GM12892 (cell line): ENCODE measurements around the gene CASTOR2.
"Not testable (repeated sequence)": the region's sequence is repeated elsewhere in the genome, so short reads cannot be mapped to it uniquely, and the experiment has no call there.

Experiments used
- DNase-seq: peaks from one replicate; pipeline ENCODE4 v3.0.0; 2011; ENCODE audit not compliant: insufficient read length
- FAIRE-seq: peaks from 2 replicates; lab custom pipeline; 2011; peaks lifted over from hg19 to GRCh38; lab: Jason Lieb, UNC
- POLR2A ChIP-seq: IDR thresholded peaks from 2 replicates; pipeline ENCODE4 v1.6.1; 2011; ENCODE audit warnings: low read depth, low read length, control low read depth
- POLR2AphosphoS5 ChIP-seq: IDR thresholded peaks from 2 replicates; pipeline ENCODE4 v1.6.1; 2011; ENCODE audit warnings: low read depth, low read length, control low read depth
- TAF1 ChIP-seq: IDR thresholded peaks from 2 replicates; pipeline ENCODE4 v1.6.1; 2011; ENCODE audit warnings: low read depth, mild to moderate bottlenecking, control low read depth, low read length, borderline replicate concordance

Gene CASTOR2

DNA sequence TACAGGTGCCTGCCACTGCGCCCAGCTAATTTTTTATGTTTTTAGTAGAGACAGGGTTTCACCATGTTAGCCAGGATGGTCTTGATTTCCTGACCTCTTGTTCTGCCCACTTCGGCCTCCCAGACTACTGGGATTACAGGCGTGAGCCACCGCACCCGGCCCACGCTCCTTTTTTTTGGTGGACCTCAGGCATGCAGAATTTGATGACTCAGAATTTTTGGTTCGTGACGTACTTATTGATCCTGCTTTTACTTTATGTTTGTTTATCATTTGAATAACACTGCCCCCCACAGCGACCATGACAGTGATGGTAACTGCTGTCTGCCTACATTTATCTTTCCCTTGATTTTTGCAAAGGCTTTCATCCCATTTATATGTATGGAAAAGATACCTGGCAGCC lies 23.9 kb downstream of the CASTOR2 start:
- not testable (repeated sequence) for FAIRE-seq, DNase-seq

DNA sequence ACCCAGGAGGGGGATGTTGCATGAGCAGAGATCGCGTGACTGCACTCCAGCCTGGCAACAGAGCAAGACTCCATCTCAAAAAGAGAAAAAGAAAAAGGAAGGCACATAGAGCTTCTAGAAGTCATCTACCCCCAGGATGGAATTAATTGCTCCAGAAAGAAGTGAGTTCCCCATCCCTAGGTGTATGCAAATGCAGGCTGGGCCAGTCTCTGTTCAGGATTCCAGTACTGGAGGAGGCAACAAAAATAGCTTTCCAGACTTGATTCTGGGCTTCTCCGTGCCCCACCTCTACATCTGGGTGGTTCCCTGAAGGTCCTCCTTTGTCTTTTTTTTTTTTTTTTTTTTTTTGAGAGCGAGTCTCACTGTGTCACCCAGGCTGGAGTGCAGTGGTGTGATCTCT lies 28.6 kb downstream of the CASTOR2 start:
- FAIRE-seq: no peak
- no peak for TF ChIP-seq TAF1
- no peak for TF ChIP-seq POLR2A
- TF ChIP-seq POLR2AphosphoS5: no peak
- DNase-seq: no peak

DNA sequence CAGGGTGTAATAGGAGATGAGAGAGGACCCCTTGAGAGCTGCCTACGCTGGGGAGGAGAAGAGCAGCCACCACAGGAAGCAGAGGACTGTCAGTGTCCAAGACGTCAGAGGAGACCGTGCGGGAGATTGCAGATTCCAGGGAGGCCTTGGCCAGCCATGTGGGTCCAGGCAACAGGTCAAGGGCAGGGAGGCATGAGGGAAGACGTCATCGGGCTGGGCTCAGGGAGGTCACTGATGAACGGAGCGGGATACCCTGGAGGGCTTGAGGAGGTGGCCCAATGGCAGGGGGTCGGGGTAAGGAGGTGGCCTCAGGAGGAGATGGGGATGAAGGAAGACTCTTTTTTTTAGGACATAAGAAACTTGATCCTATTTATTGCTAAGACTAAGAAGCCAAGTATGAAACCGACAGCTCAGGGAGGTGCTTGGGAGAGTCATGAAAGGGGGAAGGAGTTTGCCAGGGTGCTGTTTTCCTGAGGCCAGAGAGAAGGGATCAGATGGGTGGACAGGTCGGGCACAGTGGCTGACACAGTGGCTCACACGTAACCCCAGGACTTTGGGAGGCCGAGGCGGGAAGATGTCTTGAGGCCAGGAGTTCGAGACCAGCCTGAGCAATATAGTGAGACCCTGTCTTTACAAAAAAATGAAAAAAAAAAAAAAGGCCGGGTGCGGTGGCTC lies 30.5 kb downstream of the CASTOR2 start:
- not testable (repeated sequence) for DNase-seq, FAIRE-seq

DNA sequence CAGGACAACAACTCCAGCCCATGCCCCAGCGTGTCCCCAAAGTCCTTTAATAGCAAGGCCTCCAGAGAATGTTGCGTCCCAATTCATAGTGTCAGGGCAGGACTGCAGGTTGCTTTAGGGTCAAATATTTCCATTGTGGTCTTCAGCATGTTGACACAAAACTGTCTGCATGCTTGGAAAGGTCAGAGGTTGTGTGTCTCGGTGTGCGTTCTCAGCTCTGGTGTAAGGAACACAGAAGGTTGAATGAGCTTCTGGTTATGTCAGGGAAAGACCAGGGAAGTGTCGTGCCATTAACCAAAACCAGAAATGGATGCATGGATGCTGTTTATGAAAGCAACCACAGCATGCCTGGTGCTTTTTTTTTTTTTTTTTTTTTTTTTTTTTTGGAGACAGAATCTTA lies 31.9 kb downstream of the CASTOR2 start:
- not testable (repeated sequence) for FAIRE-seq, DNase-seq

DNA sequence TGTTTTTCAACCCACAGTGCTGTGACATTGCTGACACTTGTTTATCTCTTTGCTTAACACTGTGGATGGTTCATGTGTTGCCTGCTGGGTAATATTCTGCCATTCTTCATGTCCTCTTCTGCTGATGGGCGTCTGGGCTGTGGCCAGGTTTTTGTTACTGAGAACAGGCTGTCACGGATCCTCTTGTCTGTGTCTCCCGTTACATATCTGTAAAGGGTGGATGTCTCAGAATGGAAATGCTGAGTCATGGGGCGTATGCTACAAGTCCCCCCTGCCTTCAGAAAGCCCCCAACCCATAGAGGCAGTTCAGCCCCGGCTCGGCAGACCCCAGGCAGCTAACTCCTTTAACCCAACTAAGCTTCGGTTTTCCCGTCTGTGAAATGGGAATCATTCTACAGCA lies 33.3 kb downstream of the CASTOR2 start:
- not testable (repeated sequence) for FAIRE-seq, DNase-seq

DNA sequence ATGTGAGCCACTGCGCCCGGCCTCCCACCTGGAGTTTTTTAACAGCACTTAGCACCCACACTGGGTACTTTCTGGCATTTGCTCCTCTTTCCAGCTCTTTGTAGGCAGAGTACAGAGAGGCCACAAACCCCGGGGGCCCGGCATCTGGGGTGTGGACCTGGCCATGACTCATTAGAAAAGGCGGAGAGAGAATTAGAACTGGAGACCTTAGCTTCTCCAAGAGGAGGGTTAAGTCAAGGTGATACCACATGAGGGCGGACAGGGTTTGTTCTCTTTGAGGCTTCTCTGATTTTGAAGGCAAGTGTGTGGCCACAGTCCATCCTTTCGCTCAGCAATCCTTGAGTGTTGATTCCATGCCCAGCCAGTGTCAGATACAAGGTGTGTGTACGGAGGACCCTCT lies 36.9 kb downstream of the CASTOR2 start:
- not testable (repeated sequence) for DNase-seq, FAIRE-seq

DNA sequence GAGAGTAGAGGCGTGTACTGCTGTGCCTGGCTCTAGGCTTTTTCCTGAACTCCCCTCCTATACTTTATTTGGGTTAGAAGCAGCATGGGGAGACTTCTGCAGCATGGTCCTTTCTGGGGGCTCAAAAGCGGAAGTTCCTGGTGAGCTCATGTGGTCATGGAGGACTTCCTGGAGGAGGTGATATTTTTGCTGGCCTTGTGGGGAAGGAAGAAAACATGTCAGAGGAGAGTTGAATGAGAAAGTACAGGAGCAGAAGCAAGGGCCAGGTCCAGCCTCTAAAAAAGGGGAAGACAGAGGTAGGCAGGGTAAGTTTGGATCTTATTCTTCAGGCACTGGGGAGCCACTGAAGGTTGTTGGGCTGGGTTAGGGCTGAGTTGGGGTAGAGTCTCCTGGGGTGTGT lies 45.5 kb downstream of the CASTOR2 start:
- TF ChIP-seq TAF1: no peak
- no peak for TF ChIP-seq POLR2AphosphoS5
- TF ChIP-seq POLR2A: no peak
- DNase-seq: no peak
- no peak for FAIRE-seq

DNA sequence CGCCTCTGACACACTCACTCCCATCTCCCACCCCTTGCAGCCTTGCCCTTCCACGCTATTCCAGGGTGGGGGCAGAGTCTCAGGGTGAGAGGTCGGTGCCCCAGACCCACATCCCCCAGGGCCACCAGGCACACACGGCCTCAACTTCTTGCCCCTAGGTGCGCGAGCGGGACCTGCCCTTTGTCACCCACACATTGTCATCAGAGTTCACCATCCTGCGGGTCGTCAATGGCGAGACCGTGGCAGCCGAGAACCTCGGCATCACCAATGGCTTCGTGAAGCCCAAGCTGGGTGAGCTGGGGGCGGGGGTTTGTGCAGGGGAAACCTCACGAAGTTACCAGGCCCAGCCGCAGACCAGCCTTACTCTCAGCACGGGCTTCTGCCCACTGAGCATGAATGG lies 53.3 kb downstream of the CASTOR2 start:
- DNase-seq (no peak), FAIRE-seq (no peak)
- TF ChIP-seq TAF1 (no peak), POLR2AphosphoS5 (no peak), POLR2A (no peak)

DNA sequence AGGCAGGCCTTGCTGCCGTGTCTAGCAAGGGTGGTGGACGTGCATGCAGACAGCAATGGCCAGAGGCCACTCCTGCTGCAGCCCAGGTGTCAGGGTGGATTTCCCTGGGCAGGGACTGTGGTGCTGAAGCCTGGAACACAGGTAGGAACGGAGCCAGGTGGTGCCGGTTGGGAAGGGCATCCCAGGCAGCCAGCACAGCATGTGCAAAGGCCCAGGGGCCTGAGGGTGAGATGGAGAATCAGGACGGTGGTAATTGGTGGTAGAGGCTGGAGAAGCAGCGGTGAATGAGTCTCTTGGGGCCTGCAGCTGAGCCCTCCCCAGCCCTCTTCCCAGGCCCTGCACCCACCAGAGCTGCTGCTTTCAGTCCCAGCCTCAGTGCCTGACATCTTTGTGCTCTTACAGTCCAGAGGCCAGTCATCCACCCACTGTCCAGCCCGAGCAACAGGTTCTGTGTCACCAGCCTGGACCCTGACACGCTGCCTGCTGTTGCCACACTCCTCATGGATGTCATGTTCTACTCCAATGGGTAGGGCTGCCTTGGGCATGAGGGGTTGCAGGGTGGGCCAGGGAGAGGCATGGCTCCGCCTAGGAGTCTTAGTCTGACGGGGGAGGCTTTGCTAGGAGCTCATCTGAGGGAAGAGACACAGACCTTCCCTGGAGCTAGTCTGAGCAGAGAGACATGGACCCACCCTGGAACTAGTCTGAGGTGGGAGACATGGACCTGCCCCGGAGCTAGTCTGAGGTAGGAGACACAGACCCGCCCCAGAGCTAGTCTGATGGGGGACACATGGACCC lies 54.3 kb downstream of the CASTOR2 start:
- TF ChIP-seq TAF1 (no peak), POLR2AphosphoS5 (no peak), POLR2A (no peak)
- no peak for FAIRE-seq
- no peak for DNase-seq

DNA sequence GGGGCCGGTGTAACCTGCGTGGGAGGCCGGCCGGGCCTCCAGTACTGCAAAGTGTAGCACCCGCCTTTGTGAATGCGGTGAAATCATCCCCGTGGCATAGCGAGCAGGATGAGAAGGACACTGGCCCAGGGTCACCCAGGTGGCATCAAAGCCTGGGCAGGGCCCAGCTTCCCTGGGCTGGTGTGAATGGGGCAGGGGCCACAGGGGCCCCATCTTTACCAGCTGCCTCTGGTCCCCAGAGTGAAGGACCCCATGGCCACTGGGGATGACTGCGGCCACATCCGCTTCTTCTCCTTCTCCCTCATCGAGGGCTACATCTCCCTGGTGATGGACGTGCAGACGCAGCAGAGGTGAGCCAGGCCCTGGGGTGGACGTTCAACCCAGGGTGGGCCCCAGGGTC lies 55.3 kb downstream of the CASTOR2 start:
- no peak for TF ChIP-seq POLR2A
- no peak for TF ChIP-seq POLR2AphosphoS5
- TF ChIP-seq TAF1: no peak
- DNase-seq: no peak
- FAIRE-seq: no peak

DNA sequence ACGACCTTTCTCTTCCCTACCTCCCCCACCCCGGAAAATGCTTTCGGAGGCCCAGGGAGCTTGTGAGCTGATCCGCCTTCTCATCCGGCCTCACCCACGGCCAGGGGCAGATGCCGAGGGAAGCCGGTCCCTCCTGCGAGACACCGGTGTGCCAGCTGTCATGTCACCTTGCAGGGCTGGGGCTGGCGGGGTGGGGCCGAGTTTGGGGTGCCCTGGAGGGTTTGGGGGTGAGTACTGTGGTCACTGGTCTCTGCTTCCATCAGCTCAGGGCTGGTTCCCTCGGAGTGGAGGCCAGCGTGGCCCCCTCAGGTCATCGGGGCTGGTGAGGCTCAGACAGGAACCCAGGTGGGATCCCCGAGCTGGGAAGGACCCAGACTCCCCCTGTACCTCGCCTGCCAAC lies 60.4 kb downstream of the CASTOR2 start:
- TF ChIP-seq TAF1: no peak
- no peak for TF ChIP-seq POLR2A
- no peak for TF ChIP-seq POLR2AphosphoS5
- FAIRE-seq (no peak), DNase-seq (no peak)

DNA sequence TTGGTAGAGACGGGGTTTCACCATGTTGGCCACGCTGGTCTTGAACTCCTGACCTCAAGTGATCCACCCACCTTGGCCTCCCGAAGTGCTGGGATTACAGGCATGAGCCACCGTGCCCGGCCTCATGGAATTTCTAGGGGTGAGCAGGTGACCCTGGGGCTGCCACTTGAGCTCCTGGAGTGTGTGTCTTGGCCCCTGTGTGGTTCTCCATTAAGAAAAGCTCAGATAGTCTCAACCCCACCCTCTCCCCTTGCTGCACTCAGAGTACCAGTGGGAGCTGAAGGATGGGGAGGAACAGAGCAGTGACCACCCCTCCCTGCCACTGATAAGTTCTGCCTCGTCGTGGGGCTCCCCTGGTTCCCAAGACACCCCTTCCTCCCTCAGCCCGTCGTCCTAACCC lies 63.8 kb downstream of the CASTOR2 start:
- no peak for FAIRE-seq
- no peak for TF ChIP-seq POLR2AphosphoS5
- TF ChIP-seq TAF1: no peak
- TF ChIP-seq POLR2A: no peak
- DNase-seq: no peak

DNA sequence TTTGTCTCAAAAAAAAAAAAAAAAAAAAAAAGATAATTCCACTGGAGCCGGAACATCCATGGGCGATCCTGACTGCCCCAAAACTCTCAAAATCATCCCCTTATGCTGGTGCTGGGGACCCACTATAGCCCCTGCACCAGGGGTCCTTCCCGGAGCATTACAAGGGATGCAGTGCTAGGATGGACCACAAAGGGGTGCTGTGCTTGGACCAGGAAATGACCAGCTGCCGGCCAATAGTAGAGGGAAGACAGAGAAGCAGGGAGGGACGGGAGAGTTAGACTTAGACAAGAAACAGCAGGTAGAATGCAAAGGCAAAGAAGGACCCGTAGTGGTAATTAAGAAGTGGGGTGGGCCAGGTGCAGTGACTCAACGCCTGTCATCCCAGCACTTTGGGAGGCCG lies 68.6 kb downstream of the CASTOR2 start:
- no peak for FAIRE-seq
- DNase-seq: no peak
- TF ChIP-seq TAF1 (no peak), POLR2A (no peak), POLR2AphosphoS5 (no peak)

DNA sequence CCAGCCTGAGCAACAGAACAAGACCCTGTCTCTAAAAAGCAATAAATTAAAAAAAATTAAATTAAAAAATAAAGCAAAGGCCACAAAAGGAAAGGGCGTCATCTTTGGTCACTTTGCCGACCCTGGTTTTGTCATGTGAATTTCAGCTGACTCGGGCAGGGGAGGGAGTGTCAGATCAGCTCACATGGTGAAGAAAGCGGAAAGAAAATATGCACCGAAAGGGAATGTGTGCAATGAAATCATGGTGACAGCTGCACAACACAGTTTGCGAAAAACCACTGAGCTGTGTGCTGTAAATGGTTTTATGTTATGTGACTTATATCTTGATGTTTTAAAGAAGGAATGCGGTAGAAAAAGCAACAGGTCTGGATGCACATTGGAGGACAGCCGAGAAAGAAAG lies 69.3 kb downstream of the CASTOR2 start:
- TF ChIP-seq TAF1 (no peak), POLR2AphosphoS5 (no peak), POLR2A (no peak)
- no peak for FAIRE-seq
- DNase-seq: no peak
